ENCODE results near the gene TMBIM6. TPM values are rescaled to one million over a fixed set of nuclear protein-coding genes. Genes with fewer than 3 reads are reported as not detected.

Gene TMBIM6
- total and polyA plus RNA-seq, 9 of the 15 experiments (the other 6 are each of a cell fraction or from before 2014, with no cell fraction given), result 147 to 1,288 (median 352) TPM

GRCh38 chr12:49707128-49707811 lies 34.1 kb upstream of the TMBIM6 start, which contains the start of gene FMNL3 (continued):
- TF ChIP-seq DEAF1 (CRISPR knock-in tag; IDR thresholded peaks at IDR 0.05) (peak; percentile 99), RAD21 (CRISPR knock-in tag; conservative IDR thresholded peaks at IDR 0.05 in 1 of 2, IDR thresholded peaks at IDR 0.05 in 1 of 2) (peak; percentile 100), ATF3 (IDR thresholded peaks at IDR 0.05) (no peak), ATF3 (CRISPR knock-in tag; conservative IDR thresholded peaks at IDR 0.05) (peak; percentile 92), TOE1 (IDR thresholded peaks at IDR 0.05; ENCODE audit: borderline replicate concordance) (no peak; the same call in 1 of the 2 replicates), TOE1 (CRISPR knock-in tag; IDR thresholded peaks at IDR 0.05; ENCODE audit: borderline replicate concordance, low read depth) (peak; percentile 98), TFAP4 (CRISPR knock-in tag; IDR thresholded peaks at IDR 0.05; ENCODE audit: borderline replicate concordance) (peak; percentile 89), ZBTB40 (IDR thresholded peaks at IDR 0.05) (no peak), ZBTB40 (CRISPR knock-in tag; IDR thresholded peaks at IDR 0.05) (0 out of 2 replicates have a peak, but pooled peaks have one; percentile 54)

Measured in K562 (cell line).